OCI-LY7 (cell line): ENCODE results near the gene ZNF70.

Experiments
- EZH2phosphoT487 ChIP-seq: fragments of 200-600 bp; sonication (generic); IDR thresholded peaks from 2 replicates; pipeline ENCODE4 v1.6.1; 2018; ENCODE audit warnings: low read depth, borderline replicate concordance, mild to moderate bottlenecking, mixed run types, antibody characterized with exemption, low read length, moderate library complexity, mixed read lengths
- TF ChIP-seq, protein P1 (sequence below): fragments of 200-600 bp; sonication (generic); conservative IDR thresholded peaks from 2 replicates; pipeline ENCODE4 v1.5.1; 2014; ENCODE audit warnings: mild to moderate bottlenecking, antibody characterized with exemption, low read length, moderate library complexity, mixed read lengths

DNA sequence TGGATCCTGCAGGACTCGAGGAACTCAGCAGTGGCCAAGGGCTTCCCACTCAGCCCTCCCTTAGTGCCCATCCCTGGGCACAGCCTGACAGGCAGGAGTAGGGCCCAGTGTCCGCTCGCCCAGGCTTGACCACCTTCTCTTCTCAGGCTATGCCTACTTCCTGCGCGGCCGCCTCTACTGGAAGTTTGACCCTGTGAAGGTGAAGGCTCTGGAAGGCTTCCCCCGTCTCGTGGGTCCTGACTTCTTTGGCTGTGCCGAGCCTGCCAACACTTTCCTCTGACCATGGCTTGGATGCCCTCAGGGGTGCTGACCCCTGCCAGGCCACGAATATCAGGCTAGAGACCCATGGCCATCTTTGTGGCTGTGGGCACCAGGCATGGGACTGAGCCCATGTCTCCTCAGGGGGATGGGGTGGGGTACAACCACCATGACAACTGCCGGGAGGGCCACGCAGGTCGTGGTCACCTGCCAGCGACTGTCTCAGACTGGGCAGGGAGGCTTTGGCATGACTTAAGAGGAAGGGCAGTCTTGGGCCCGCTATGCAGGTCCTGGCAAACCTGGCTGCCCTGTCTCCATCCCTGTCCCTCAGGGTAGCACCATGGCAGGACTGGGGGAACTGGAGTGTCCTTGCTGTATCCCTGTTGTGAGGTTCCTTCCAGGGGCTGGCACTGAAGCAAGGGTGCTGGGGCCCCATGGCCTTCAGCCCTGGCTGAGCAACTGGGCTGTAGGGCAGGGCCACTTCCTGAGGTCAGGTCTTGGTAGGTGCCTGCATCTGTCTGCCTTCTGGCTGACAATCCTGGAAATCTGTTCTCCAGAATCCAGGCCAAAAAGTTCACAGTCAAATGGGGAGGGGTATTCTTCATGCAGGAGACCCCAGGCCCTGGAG lies 32.6 kb upstream of the ZNF70 start:
- TF ChIP-seq, protein P1, sequence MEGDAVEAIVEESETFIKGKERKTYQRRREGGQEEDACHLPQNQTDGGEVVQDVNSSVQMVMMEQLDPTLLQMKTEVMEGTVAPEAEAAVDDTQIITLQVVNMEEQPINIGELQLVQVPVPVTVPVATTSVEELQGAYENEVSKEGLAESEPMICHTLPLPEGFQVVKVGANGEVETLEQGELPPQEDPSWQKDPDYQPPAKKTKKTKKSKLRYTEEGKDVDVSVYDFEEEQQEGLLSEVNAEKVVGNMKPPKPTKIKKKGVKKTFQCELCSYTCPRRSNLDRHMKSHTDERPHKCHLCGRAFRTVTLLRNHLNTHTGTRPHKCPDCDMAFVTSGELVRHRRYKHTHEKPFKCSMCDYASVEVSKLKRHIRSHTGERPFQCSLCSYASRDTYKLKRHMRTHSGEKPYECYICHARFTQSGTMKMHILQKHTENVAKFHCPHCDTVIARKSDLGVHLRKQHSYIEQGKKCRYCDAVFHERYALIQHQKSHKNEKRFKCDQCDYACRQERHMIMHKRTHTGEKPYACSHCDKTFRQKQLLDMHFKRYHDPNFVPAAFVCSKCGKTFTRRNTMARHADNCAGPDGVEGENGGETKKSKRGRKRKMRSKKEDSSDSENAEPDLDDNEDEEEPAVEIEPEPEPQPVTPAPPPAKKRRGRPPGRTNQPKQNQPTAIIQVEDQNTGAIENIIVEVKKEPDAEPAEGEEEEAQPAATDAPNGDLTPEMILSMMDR = no peak
- no peak for TF ChIP-seq EZH2phosphoT487
